DMS114 treated with DMSO at 0.1 percent for 48 hours (cell line): ENCODE data around the gene ELAVL4.

Experiments
- DNase-seq: peaks from one replicate; lab custom pipeline; 2025; ENCODE audit not compliant: unreplicated experiment; lab: John Stamatoyannopoulos, UW

The ELAVL4 gene

GRCh38 chr1:50177994-50178393, 69.3 kb downstream of the ELAVL4 start:
- DNase-seq: no peak

GRCh38 chr1:50179639-50180038, 70.9 kb downstream of the ELAVL4 start:
- DNase-seq: no peak

DNA sequence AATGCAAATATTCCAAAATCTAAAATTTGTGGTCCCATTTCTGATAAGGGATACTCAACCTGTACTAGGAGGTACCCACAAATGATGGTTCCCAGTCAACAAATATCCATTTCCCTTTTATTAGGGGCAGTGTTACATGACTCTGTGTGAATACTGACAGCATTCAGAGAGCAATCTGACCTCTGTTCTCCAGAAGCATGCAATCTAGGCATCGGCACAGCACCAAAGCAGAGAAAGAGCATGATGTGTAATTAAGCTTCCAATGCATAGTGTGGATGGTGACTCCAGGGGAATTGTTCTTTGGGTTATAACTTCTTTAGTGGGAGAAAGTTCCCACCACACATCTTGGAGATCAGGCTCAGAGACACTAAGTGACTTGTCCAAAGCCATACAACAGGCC, 71.6 kb downstream of the ELAVL4 start:
- no peak for DNase-seq

DNA sequence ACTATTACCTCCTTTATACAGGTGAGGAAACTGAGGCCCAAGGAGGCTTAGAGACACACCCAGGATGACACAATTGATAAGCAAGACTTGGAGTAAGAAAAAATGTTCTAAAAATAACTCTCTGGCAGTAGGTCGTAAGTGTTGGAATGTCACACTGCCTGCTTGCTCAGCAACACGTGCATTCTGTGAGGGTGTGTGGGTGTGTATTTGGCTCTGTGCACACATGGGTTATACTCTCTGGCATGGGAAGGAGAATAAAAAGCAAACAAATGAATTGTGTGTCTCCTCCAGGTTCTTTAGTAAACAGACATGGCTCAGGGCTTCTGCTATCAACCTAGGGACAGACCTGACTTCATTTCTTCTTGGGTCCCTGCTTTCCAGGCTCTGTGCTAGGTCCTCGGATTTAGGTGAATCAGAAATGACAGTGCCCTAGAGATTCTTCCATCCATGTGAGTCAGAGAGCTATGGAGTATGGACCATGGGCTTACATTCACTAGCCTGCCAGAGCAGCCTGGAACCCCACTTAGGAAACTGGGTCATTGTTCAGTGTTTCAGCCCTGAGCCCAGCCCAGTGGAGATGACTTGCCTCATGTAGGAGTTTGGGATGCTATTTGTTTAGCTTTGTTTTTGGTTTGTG, 72.4 kb downstream of the ELAVL4 start:
- DNase-seq: no peak

- no peak for DNase-seq
Observed at GRCh38 chr1:50183378-50184133, 74.8 kb downstream of the ELAVL4 start.

- no peak for DNase-seq
Observed at GRCh38 chr1:50189369-50189768, 80.6 kb downstream of the ELAVL4 start.

GRCh38 chr1:50193002-50193401, 84.3 kb downstream of the ELAVL4 start:
- DNase-seq: no peak

DNA sequence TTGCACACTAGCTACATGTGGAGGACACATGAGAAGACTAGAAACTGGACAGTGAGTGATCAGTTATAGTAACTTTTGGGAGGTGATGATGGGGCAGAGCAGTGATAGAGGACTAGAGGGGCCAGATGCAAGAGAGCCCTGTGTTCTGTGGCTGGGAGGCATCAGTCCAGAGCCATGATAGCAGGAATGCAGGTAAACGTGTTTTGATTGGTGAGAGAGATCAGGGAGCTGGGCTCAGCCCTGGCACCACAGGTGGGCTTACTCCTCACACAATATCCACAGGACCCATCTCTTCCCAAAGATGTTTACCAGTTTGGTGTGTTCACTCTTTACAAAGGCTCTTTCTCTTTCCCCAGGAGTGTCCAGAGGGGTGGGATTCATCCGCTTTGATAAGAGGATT, 86.5 kb downstream of the ELAVL4 start:
- DNase-seq: no peak

- no peak for DNase-seq
Observed at GRCh38 chr1:50196081-50196480, 87.4 kb downstream of the ELAVL4 start.

- no peak for DNase-seq
Observed at GRCh38 chr1:50197216-50197615, 88.5 kb downstream of the ELAVL4 start.

DNA sequence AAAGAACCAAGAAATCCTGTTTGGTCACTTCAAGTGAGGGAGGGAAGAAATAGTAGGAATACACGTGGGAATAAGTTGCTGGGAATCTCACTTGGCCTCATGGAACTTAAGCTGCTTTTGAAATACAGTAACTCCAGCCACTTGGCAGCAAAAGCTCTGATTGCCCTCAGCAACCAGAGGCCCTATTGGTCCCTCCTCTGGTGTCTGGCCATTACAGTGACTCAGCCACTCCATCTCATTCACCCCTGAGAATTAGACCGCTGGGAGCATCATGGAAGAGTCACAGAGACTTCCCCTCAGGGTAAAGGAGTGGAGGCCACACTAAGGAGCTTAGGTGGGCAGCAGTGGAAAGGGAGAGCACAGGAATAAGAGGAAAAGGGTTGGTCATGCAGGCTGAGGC, 99.6 kb downstream of the ELAVL4 start:
- DNase-seq: no peak

GRCh38 chr1:50208756-50209155, 100.0 kb downstream of the ELAVL4 start:
- DNase-seq: no peak

- no peak for DNase-seq
Observed at GRCh38 chr1:50209749-50210148, 101.0 kb downstream of the ELAVL4 start.

GRCh38 chr1:50213505-50213904, 104.8 kb downstream of the ELAVL4 start:
- DNase-seq: no peak

- no peak for DNase-seq
Observed at GRCh38 chr1:50214717-50215116, 106.0 kb downstream of the ELAVL4 start.

GRCh38 chr1:50218344-50219120, 109.8 kb downstream of the ELAVL4 start:
- DNase-seq: no peak

DNA sequence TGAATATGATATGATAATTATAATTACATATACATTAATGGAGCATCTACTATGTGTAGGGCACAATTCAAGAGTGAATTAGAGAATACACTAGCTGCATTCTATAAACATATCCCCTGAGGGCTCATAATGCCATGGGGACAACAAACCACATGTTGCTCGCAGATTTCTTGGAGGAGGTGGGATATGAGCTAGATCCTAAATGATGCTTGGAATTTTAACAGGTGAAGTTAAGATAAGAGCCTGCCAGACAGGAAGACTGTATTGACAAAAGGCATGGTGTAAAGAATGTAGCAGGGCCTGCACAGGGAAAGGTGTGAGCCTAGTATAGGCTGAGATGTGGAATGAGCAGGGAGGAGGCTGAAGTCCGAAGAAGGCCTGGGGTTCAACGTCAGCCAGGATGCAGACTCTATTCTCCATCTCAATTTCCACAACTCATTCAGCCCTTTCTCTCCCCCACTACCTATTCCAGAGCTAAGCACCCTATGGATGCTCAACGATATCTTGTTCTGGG, 120.2 kb downstream of the ELAVL4 start:
- no peak for DNase-seq

GRCh38 chr1:50231209-50231608, 122.5 kb downstream of the ELAVL4 start:
- DNase-seq: no peak

DNA sequence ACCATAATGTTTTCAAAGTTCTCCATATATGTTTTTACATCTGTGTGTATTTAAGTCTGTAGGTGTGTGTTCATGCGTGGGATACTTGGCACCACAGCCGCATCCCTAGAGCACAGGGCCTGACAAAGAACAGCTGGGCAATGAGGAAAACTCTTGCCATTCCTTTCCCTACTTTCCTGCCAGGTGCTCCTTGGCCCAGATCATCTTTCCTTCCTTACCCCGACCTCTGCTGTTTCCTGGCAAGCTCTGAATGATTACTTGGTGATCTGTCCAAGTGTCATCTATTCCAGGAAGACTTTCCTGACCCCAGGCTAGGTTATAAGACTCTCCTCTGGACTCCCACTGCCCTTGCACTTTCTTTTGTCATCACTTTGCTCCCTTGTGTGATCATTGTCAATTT, 123.6 kb downstream of the ELAVL4 start:
- DNase-seq: no peak

- DNase-seq: no peak
Observed at GRCh38 chr1:50236656-50237055, 127.9 kb downstream of the ELAVL4 start.

DNA sequence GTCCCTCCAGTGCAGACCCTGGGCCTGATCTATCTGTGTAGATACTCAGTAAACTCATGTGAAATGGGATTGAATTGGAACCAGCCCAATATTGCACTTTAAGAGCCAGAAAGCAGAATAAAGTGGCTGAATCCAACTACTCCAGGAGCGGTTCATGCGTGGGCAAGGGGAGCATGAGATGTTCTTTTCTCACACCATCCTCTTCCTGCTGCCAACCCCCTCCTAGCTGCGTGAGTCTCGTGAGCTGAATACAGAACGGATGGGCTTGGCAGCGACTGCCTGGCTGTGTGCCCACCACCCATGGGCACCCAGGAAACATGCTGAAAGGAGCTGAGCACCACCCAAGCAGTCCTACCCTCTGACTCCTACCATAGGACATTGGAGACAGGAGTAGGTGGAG, 128.3 kb downstream of the ELAVL4 start:
- no peak for DNase-seq

GRCh38 chr1:50243939-50244338, 135.2 kb downstream of the ELAVL4 start:
- no peak for DNase-seq
